Cardiac fibroblast (primary cell): ENCODE data around the gene GALNT1.

Experiments used
- DNase-seq, 2 donors: peaks; one replicate each; pipeline versions ENCODE4 v3.0.0 to v3.0.0-alpha.2; 2010; ENCODE audit warnings: low read depth in 2 of 2
- H3K4me3 ChIP-seq, 2 donors: replicated peaks in 1 of 2; 1 replicate in 1 of 2; 2 replicates in 1 of 2; pipeline ENCODE4 v1.5.1; 2011; ENCODE audit warnings: low read depth in 2 of 2, low read length in 2 of 2, mild to moderate bottlenecking in 2 of 2, moderate library complexity in 1 of 2
- CTCF ChIP-seq: IDR thresholded peaks from one replicate; pipeline ENCODE4 v1.5.1; 2011; ENCODE audit warnings: low read depth, mild to moderate bottlenecking, low read length, inconsistent platforms

The GALNT1 gene

GRCh38 chr18:35639296-35639695 is 57.8 kb downstream of the GALNT1 start:
- no peak overlapping the region for H3K4me3 ChIP-seq
- DNase-seq: no peak
- TF ChIP-seq CTCF: no peak

- no peak for DNase-seq
- TF ChIP-seq CTCF: no peak
- H3K4me3 ChIP-seq: no peak overlapping the region
These were observed 59.9 kb downstream of the GALNT1 start for GRCh38 chr18:35641467-35641866.

GRCh38 chr18:35641916-35642315 is 60.4 kb downstream of the GALNT1 start:
- no peak overlapping the region for H3K4me3 ChIP-seq
- peak in 1 of 2 donors; percentile 65 for DNase-seq
- no peak for TF ChIP-seq CTCF

GRCh38 chr18:35642802-35643201 is 61.3 kb downstream of the GALNT1 start:
- peak in 1 of 2 donors; percentile 19 for DNase-seq
- H3K4me3 ChIP-seq: no peak overlapping the region
- no peak for TF ChIP-seq CTCF

- no peak overlapping the region for H3K4me3 ChIP-seq
- no peak for TF ChIP-seq CTCF
- DNase-seq: no peak
These were observed 64.9 kb downstream of the GALNT1 start for GRCh38 chr18:35646449-35646848.

- H3K4me3 ChIP-seq: no peak overlapping the region
- no peak for TF ChIP-seq CTCF
- no peak for DNase-seq
These were observed 72.0 kb downstream of the GALNT1 start for GRCh38 chr18:35653392-35654135.

- DNase-seq: no peak
- H3K4me3 ChIP-seq: no peak overlapping the region
- TF ChIP-seq CTCF: no peak
These were observed 76.6 kb downstream of the GALNT1 start for GRCh38 chr18:35658112-35658511.
